Neuronal stem cell (in vitro differentiated cells): ENCODE data around the gene CCDC27.
"Not testable (repeated sequence)": the region's sequence is repeated elsewhere in the genome, so short reads cannot be mapped to it uniquely, and the experiment has no call there.

Experiments used
- DNase-seq: peaks from one replicate; pipeline ENCODE4 v3.0.0-alpha.2; 2013; ENCODE audit warnings: low spot score
- H2AFZ ChIP-seq: one replicate; pipeline ENCODE4 v1.6.1; 2013; ENCODE audit warnings: mild to moderate bottlenecking, low read length, inconsistent platforms
- H2AK5ac ChIP-seq: 2 replicates; pipeline ENCODE4 v1.6.1; 2013; ENCODE audit warnings: low read depth, mild to moderate bottlenecking, inconsistent platforms, low read length, moderate library complexity, mixed read lengths
- H2BK120ac ChIP-seq: 2 replicates; pipeline ENCODE4 v1.6.1; 2013; ENCODE audit warnings: low read depth, mild to moderate bottlenecking, inconsistent platforms, low read length, moderate library complexity, mixed read lengths
- H2BK12ac ChIP-seq: one replicate; pipeline ENCODE4 v1.6.1; 2013; ENCODE audit warnings: low read length, inconsistent platforms
- H2BK15ac ChIP-seq: 2 replicates; pipeline ENCODE4 v1.6.1; 2013; ENCODE audit warnings: mild to moderate bottlenecking, low read length, inconsistent platforms, mixed read lengths
- H2BK5ac ChIP-seq: one replicate; pipeline ENCODE4 v1.6.1; 2013; ENCODE audit warnings: inconsistent platforms, mild to moderate bottlenecking, low read length, moderate library complexity
- H3K14ac ChIP-seq: one replicate; pipeline ENCODE4 v1.6.1; 2013; ENCODE audit warnings: low read length, inconsistent platforms
- H3K18ac ChIP-seq: 2 replicates; pipeline ENCODE4 v1.6.1; 2013; ENCODE audit warnings: low read length, inconsistent platforms
- H3K23ac ChIP-seq: 2 replicates; pipeline ENCODE4 v1.6.1; 2013; ENCODE audit warnings: low read depth, mild to moderate bottlenecking, mixed read lengths, low read length, inconsistent platforms; ENCODE audit not compliant: poor library complexity
- H3K27ac ChIP-seq: replicated peaks from 3 replicates; pipeline ENCODE4 v1.5.1; 2013; ENCODE audit warnings: low read length, inconsistent platforms
- H3K27me3 ChIP-seq, 3 experiments: 2 replicates each; pipeline ENCODE4 v1.6.1; 2013; ENCODE audit warnings: low read length in 3 of 3, mild to moderate bottlenecking in 2 of 3, inconsistent platforms in 1 of 3, low read depth in 1 of 3, mixed read lengths in 1 of 3, moderate library complexity in 1 of 3; ENCODE audit not compliant: control insufficient read depth in 3 of 3, insufficient read depth in 3 of 3
- H3K36me3 ChIP-seq, 2 donors: replicated peaks in 1 of 2; 2 replicates each; pipeline ENCODE4 v1.6.1; 2013; ENCODE audit warnings: low read length in 2 of 2; ENCODE audit not compliant: control insufficient read depth in 2 of 2, insufficient read depth in 2 of 2
- H3K4ac ChIP-seq: 2 replicates; pipeline ENCODE4 v1.6.1; 2013; ENCODE audit warnings: inconsistent platforms, mild to moderate bottlenecking, low read length, moderate library complexity
- H3K4me1 ChIP-seq, 2 donors: 1 replicate in 1 of 2; 2 replicates in 1 of 2; pipeline ENCODE4 v1.6.1; 2013; ENCODE audit warnings: low read length in 2 of 2, low read depth in 1 of 2; ENCODE audit not compliant: control insufficient read depth in 2 of 2, insufficient read depth in 1 of 2
- H3K4me2 ChIP-seq: one replicate; pipeline ENCODE4 v1.6.1; 2013; ENCODE audit warnings: mild to moderate bottlenecking, low read length, inconsistent platforms; ENCODE audit not compliant: insufficient read depth, poor library complexity, severe bottlenecking
- H3K4me3 ChIP-seq, 2 donors: 2 replicates each; pipeline ENCODE4 v1.5.1; 2013; ENCODE audit warnings: low read length in 2 of 2, mild to moderate bottlenecking in 2 of 2, inconsistent platforms in 1 of 2, moderate library complexity in 1 of 2
- H3K79me1 ChIP-seq: one replicate; pipeline ENCODE4 v1.6.1; 2013; ENCODE audit warnings: low read depth, mild to moderate bottlenecking, inconsistent platforms, low read length, moderate library complexity
- H3K9ac ChIP-seq: one replicate; pipeline ENCODE4 v1.6.1; 2013; ENCODE audit warnings: mild to moderate bottlenecking, low read depth, low read length, inconsistent platforms; ENCODE audit not compliant: poor library complexity
- H3K9me3 ChIP-seq, 2 donors: replicated peaks in 1 of 2; 2 replicates each; pipeline versions ENCODE3 to v1.6.1; 2013; ENCODE audit warnings: low read length in 2 of 2, mild to moderate bottlenecking in 2 of 2, inconsistent platforms in 1 of 2, low read depth in 1 of 2, mixed read lengths in 1 of 2, moderate library complexity in 1 of 2; ENCODE audit not compliant: control insufficient read depth in 2 of 2, insufficient read depth in 1 of 2
- H4K8ac ChIP-seq: one replicate; pipeline ENCODE4 v1.6.1; 2013; ENCODE audit warnings: low read depth, mild to moderate bottlenecking, inconsistent platforms, low read length, moderate library complexity
- H4K91ac ChIP-seq: one replicate; pipeline ENCODE4 v1.6.1; 2013; ENCODE audit warnings: low read length, low read depth, mild to moderate bottlenecking, inconsistent platforms; ENCODE audit not compliant: poor library complexity
- WGBS, 2 donors: extraction: QIAGEN DNeasy Blood & Tissue Kit; methylation state at CpG; one replicate each; pipeline ENCODE4 v1.1.7; 2013; ENCODE audit warnings: missing lambda C conversion rate in 2 of 2, mixed read lengths in 1 of 2; ENCODE audit not compliant: insufficient read length in 2 of 2, insufficient replicate concordance in 1 of 2; ENCODE audit errors: extremely low coverage in 2 of 2; 5-methylcytosine and 5-hydroxymethylcytosine counted together

CCDC27 gene

GRCh38 chr1:3721955-3722465, 30.2 kb upstream of the CCDC27 start:
- Histone ChIP-seq H3K79me1 (peaks cover 3% of the 10 kb centered on the region), H3K27ac (no peak overlapping the region), H3K9me3 (no peaks in the 10 kb centered on the region), H3K23ac (no peak overlapping the region), H3K36me3 (no peaks in the 10 kb centered on the region), H3K18ac (peak overlapping the region; percentile 64), H2AK5ac (peak overlapping the region; percentile 91), H3K4ac (no peak overlapping the region), H2AFZ (no peak overlapping the region), H3K4me3 (no peak overlapping the region), H2BK12ac (peak overlapping the region; percentile 75), H3K4me1 (peaks cover 11 to 14% of the 10 kb centered on the region in 2 donors), H3K4me2 (no peak overlapping the region), H4K91ac (no peak overlapping the region), H2BK5ac (no peak overlapping the region), H3K27me3 (peaks cover 0 to 3% (median 2%) of the 10 kb centered on the region in 3 experiments), H4K8ac (no peak overlapping the region), H3K9ac (no peak overlapping the region), H2BK120ac (no peak overlapping the region), H2BK15ac (peak overlapping the region; percentile 26), H3K14ac (peak overlapping the region; percentile 38)
- DNase-seq = no peak
- no CpG with 5 or more reads among the region's 20 CpGs for WGBS, 2 donors

DNA sequence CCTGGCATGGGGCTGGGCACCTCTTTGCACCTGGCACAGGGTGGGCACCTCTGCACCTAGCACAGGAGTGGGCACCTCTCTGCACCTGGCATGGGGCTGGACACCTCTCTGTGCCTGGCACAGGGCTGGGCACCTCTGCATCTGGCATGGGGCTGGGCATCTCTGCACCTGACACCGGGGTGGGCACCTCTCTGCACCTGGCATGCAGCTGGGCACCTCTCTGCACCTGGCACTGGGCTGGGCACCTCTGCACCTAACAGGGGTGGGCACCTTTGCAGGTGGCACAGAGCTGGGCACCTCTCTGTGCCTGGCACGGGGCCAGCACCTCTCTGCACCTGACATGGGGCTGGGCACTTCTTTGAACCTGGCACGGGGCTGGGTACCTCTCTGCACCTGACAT, 29.4 kb upstream of the CCDC27 start:
- no peak overlapping the region for H2BK12ac ChIP-seq
- peak overlapping the region; percentile 53 for H3K4ac ChIP-seq
- peaks cover 5 to 7% of the 10 kb centered on the region in 2 donors for H3K4me1 ChIP-seq
- peak overlapping the region; percentile 53 for H2BK5ac ChIP-seq
- no peaks in the 10 kb centered on the region for H3K36me3 ChIP-seq
- peak overlapping the region in 1 of 2 donors; percentile 60 for H3K4me3 ChIP-seq
- H3K18ac ChIP-seq = no peak overlapping the region
- H2BK15ac ChIP-seq = no peak overlapping the region
- peaks cover 0 to 2% (median under 1%) of the 10 kb centered on the region in 3 experiments for H3K27me3 ChIP-seq
- peak overlapping the region; percentile 93 for H2AK5ac ChIP-seq
- no peaks in the 10 kb centered on the region for H3K9me3 ChIP-seq
- H4K91ac ChIP-seq = no peak overlapping the region
- no peak overlapping the region for H2BK120ac ChIP-seq
- H3K4me2 ChIP-seq = no peak overlapping the region
- H3K23ac ChIP-seq = peak overlapping the region; percentile 73
- no peak overlapping the region for H3K9ac ChIP-seq
- peak overlapping the region; percentile 94 for H3K14ac ChIP-seq
- H3K27ac ChIP-seq = no peak overlapping the region
- DNase-seq = no peak
- H4K8ac ChIP-seq = peak overlapping the region; percentile 65
- no CpG with 5 or more reads among the region's 3 CpGs for WGBS, 2 donors
- no peak overlapping the region for H2AFZ ChIP-seq
- peaks cover 4% of the 10 kb centered on the region for H3K79me1 ChIP-seq

GRCh38 chr1:3724416-3725030, 27.7 kb upstream of the CCDC27 start:
- H3K23ac ChIP-seq, H3K14ac ChIP-seq, H2BK120ac ChIP-seq, H3K4me1 ChIP-seq, H4K91ac ChIP-seq, H2BK5ac ChIP-seq, H3K18ac ChIP-seq, H3K9ac ChIP-seq, H2AK5ac ChIP-seq, H3K4ac ChIP-seq, H3K4me3 ChIP-seq, H3K36me3 ChIP-seq, H2BK12ac ChIP-seq, H3K79me1 ChIP-seq, H2BK15ac ChIP-seq, H2AFZ ChIP-seq, H3K27me3 ChIP-seq, H3K27ac ChIP-seq, H3K9me3 ChIP-seq, H3K4me2 ChIP-seq, H4K8ac ChIP-seq: not testable (repeated sequence)
- DNase-seq = peak; percentile 76
- WGBS, 2 donors = no CpG with 5 or more reads among the region's 18 CpGs

DNA sequence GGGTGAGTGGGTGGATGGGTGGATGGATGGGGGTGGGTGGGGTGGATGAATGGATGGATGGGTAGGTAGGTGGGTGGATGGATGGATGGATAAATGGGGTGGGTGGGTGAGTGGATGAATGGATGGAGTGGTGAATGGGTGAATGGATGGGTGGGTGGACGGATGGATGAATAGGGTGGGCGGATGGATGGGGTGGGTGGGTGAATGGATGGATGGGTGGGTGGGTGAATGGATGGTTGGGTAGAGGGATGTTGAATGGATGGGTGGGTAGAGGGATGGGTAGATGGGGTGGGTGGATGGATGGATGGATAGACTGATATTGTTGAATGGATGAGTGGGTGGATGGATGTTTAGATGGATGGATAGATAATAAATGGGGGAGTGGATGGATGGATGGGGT, 26.9 kb upstream of the CCDC27 start:
- Histone ChIP-seq H2AFZ (no peak overlapping the region), H2BK5ac (no peak overlapping the region), H3K36me3 (no peaks in the 10 kb centered on the region), H4K91ac (no peak overlapping the region), H3K4me1 (no peaks in the 10 kb centered on the region), H3K4ac (no peak overlapping the region), H3K18ac (no peak overlapping the region), H3K4me2 (no peak overlapping the region), H2AK5ac (no peak overlapping the region), H3K23ac (no peak overlapping the region), H3K9me3 (no peaks in the 10 kb centered on the region), H2BK12ac (no peak overlapping the region), H2BK120ac (no peak overlapping the region), H4K8ac (no peak overlapping the region), H3K14ac (no peak overlapping the region), H3K4me3 (no peak overlapping the region), H2BK15ac (no peak overlapping the region), H3K79me1 (peaks cover 2% of the 10 kb centered on the region), H3K27ac (no peak overlapping the region), H3K9ac (no peak overlapping the region), H3K27me3 (peaks cover 0 to 5% (median 0%) of the 10 kb centered on the region in 3 experiments)
- DNase-seq = no peak
- 100% methylated on average over 2 of the region's 2 CpGs; no CpG with 5 or more reads in 1 of the 2 donors for WGBS, 2 donors
